Suprapubic skin (tissue), 3 donors: ENCODE data around the gene EFNA2.

Source experiments
- CTCF ChIP-seq, 2 donors: fragments of 200-600 bp in 1 of 2; fragments of 450-650 bp in 1 of 2; sonication (generic) in 1 of 2; IDR thresholded peaks; one replicate each; pipeline ENCODE4 v1.5.1; 2016 to 2019; ENCODE audit warnings: antibody characterized with exemption in 2 of 2, mild to moderate bottlenecking in 1 of 2, moderate library complexity in 1 of 2
- POLR2A ChIP-seq, 2 donors: fragments of 450-650 bp; IDR thresholded peaks; one replicate each; pipeline ENCODE4 v1.6.1; 2017; ENCODE audit warnings: antibody characterized with exemption in 2 of 2, mild to moderate bottlenecking in 2 of 2, moderate library complexity in 2 of 2

GRCh38 chr19:1343041-1343440, 57.4 kb downstream of the EFNA2 start:
- TF ChIP-seq CTCF (IDR thresholded peaks at IDR 0.05) (no peak), POLR2A (IDR thresholded peaks at IDR 0.05) (no peak)
